Measurements from ENCODE around the gene CNGA1.

GRCh38 chr4:48039561-48039960, 23.1 kb upstream of the CNGA1 start:
- no peak for TF ChIP-seq POLR2A (IDR thresholded peaks at IDR 0.05)
- no peak for TF ChIP-seq CTCF (IDR thresholded peaks at IDR 0.05)
